H9 (cell line): ENCODE data around the gene OLA1. TPM values are rescaled to one million over a fixed set of nuclear protein-coding genes. Genes with fewer than 3 reads are reported as not detected.

Source experiments
- DNase-seq: peaks from one replicate; pipeline ENCODE4 v3.0.0-alpha.2; 2017
- H2AFZ ChIP-seq: one replicate; pipeline ENCODE4 v1.6.1; 2013; ENCODE audit warnings: mild to moderate bottlenecking, low read length, control low read depth, moderate library complexity
- H2AK5ac ChIP-seq: 2 replicates; pipeline ENCODE4 v1.6.1; 2013; ENCODE audit warnings: low read length, control low read depth, mixed read lengths; ENCODE audit not compliant: insufficient read length
- H2BK120ac ChIP-seq: one replicate; pipeline ENCODE4 v1.6.1; 2013; ENCODE audit warnings: low read depth, mild to moderate bottlenecking, low read length, control low read depth, inconsistent platforms; ENCODE audit not compliant: poor library complexity, severe bottlenecking
- H2BK12ac ChIP-seq: 2 replicates; pipeline ENCODE4 v1.6.1; 2013; ENCODE audit warnings: low read length, control low read depth, mixed read lengths, low read depth; ENCODE audit not compliant: insufficient read length
- H2BK15ac ChIP-seq: 2 replicates; pipeline ENCODE4 v1.6.1; 2013; ENCODE audit warnings: low read depth, low read length, control low read depth
- H2BK20ac ChIP-seq: one replicate; pipeline ENCODE4 v1.6.1; 2013; ENCODE audit warnings: low read depth, mild to moderate bottlenecking, low read length, control low read depth, inconsistent platforms; ENCODE audit not compliant: poor library complexity, severe bottlenecking
- H2BK5ac ChIP-seq: 2 replicates; pipeline ENCODE4 v1.6.1; 2013; ENCODE audit warnings: low read length, control low read depth, mixed read lengths; ENCODE audit not compliant: insufficient read length
- H3K14ac ChIP-seq: 2 replicates; pipeline ENCODE4 v1.6.1; 2013; ENCODE audit warnings: low read length, control low read depth; ENCODE audit not compliant: insufficient read depth
- H3K18ac ChIP-seq: 2 replicates; pipeline ENCODE4 v1.6.1; 2013; ENCODE audit warnings: low read depth, mild to moderate bottlenecking, mixed read lengths, low read length, control low read depth; ENCODE audit not compliant: insufficient read length
- H3K23ac ChIP-seq: 2 replicates; pipeline ENCODE4 v1.6.1; 2013; ENCODE audit warnings: low read length, control low read depth, mixed read lengths, low read depth; ENCODE audit not compliant: insufficient read length
- H3K23me2 ChIP-seq: 2 replicates; pipeline ENCODE4 v1.6.1; 2013; ENCODE audit warnings: low read depth, mild to moderate bottlenecking, mixed read lengths, low read length, control low read depth; ENCODE audit not compliant: insufficient read length, poor library complexity, severe bottlenecking
- H3K27ac ChIP-seq: 2 replicates; pipeline ENCODE4 v1.5.1; 2013; ENCODE audit warnings: low read length, control low read depth, mixed read lengths, low read depth; ENCODE audit not compliant: insufficient read length
- H3K27me3 ChIP-seq: 2 replicates; pipeline ENCODE4 v1.6.1; 2013; ENCODE audit warnings: low read length, control low read depth, inconsistent platforms; ENCODE audit not compliant: insufficient read depth
- H3K4ac ChIP-seq: 2 replicates; pipeline ENCODE4 v1.6.1; 2013; ENCODE audit warnings: low read depth, mild to moderate bottlenecking, control low read depth, inconsistent platforms, low read length, moderate library complexity
- H3K4me1 ChIP-seq: 2 replicates; pipeline ENCODE4 v1.6.1; 2013; ENCODE audit warnings: low read length, control low read depth, inconsistent platforms; ENCODE audit not compliant: insufficient read depth
- H3K4me2 ChIP-seq: 2 replicates; pipeline ENCODE4 v1.6.1; 2013; ENCODE audit warnings: low read length, control low read depth, mixed read lengths; ENCODE audit not compliant: insufficient read length, insufficient read depth
- H3K56ac ChIP-seq: 2 replicates; pipeline ENCODE4 v1.6.1; 2013; ENCODE audit warnings: low read depth, mild to moderate bottlenecking, mixed read lengths, low read length, control low read depth; ENCODE audit not compliant: insufficient read length
- H3K79me1 ChIP-seq: 2 replicates; pipeline ENCODE4 v1.6.1; 2013; ENCODE audit warnings: low read depth, mild to moderate bottlenecking, moderate library complexity, low read length, control low read depth, inconsistent platforms; ENCODE audit not compliant: insufficient read depth, poor library complexity, severe bottlenecking
- H3K79me2 ChIP-seq: 2 replicates; pipeline ENCODE4 v1.6.1; 2013; ENCODE audit warnings: low read length, control low read depth, inconsistent platforms; ENCODE audit not compliant: insufficient read depth
- H3K9ac ChIP-seq: 2 replicates; pipeline ENCODE4 v1.6.1; 2013; ENCODE audit warnings: low read length, control low read depth, mixed read lengths; ENCODE audit not compliant: insufficient read length; ENCODE audit errors: extremely low read depth
- H3K9me3 ChIP-seq: one replicate; pipeline ENCODE4 v1.6.1; 2013; ENCODE audit warnings: low read depth, low read length, inconsistent platforms; ENCODE audit not compliant: control insufficient read depth
- H3T11ph ChIP-seq: one replicate; pipeline ENCODE4 v1.6.1; 2013; ENCODE audit warnings: mild to moderate bottlenecking, low read length, control low read depth, inconsistent platforms
- H4K20me1 ChIP-seq: one replicate; pipeline ENCODE4 v1.6.1; 2013; ENCODE audit not compliant: control insufficient read depth, insufficient read length, insufficient read depth
- H4K5ac ChIP-seq: 2 replicates; pipeline ENCODE4 v1.6.1; 2013; ENCODE audit warnings: low read depth, mild to moderate bottlenecking, mixed read lengths, low read length, control low read depth; ENCODE audit not compliant: insufficient read length
- H4K8ac ChIP-seq: replicated peaks from 2 replicates; pipeline ENCODE4 v1.6.1; 2013; ENCODE audit warnings: low read length, control low read depth, mixed read lengths, low read depth; ENCODE audit not compliant: insufficient read length
- H4K91ac ChIP-seq: 2 replicates; pipeline ENCODE4 v1.6.1; 2013; ENCODE audit warnings: low read depth, mild to moderate bottlenecking, moderate library complexity, mixed read lengths, low read length, control low read depth; ENCODE audit not compliant: insufficient read length
- H3K27ac Mint-ChIP-seq, 3 experiments: 2 replicates in 2 of 3; 3 replicates in 1 of 3; pipeline ENCODE4 v1.8.0; 2020 to 2021; ENCODE audit warnings: mixed read lengths in 3 of 3, mild to moderate bottlenecking in 1 of 3, moderate library complexity in 1 of 3
- H3K27me3 Mint-ChIP-seq: 2 replicates; pipeline ENCODE4 v1.8.0; 2021; ENCODE audit warnings: low read depth, mild to moderate bottlenecking, moderate library complexity, mixed read lengths
- H3K36me3 Mint-ChIP-seq, 3 experiments: 2 replicates in 2 of 3; 3 replicates in 1 of 3; pipeline ENCODE4 v1.8.0; 2020 to 2021; ENCODE audit warnings: low read depth in 3 of 3, mixed read lengths in 3 of 3; ENCODE audit not compliant: insufficient read depth in 1 of 3
- H3K4me1 Mint-ChIP-seq, 2 experiments: 2 replicates each; pipeline ENCODE4 v1.8.0; 2020; ENCODE audit warnings: mixed read lengths in 2 of 2
- H3K4me3 Mint-ChIP-seq, 2 experiments: 2 replicates in 1 of 2; 3 replicates in 1 of 2; pipeline ENCODE4 v1.8.0; 2020 to 2021; ENCODE audit warnings: mild to moderate bottlenecking in 2 of 2, mixed read lengths in 2 of 2, moderate library complexity in 1 of 2
- H3K9me3 Mint-ChIP-seq, 2 experiments: 2 replicates in 1 of 2; 3 replicates in 1 of 2; pipeline ENCODE4 v1.8.0; 2020; ENCODE audit warnings: mild to moderate bottlenecking in 2 of 2, mixed read lengths in 2 of 2, moderate library complexity in 1 of 2
- WGBS: extraction: QIAGEN DNeasy Blood & Tissue Kit; methylation state at CpG from one replicate; pipeline ENCODE4 v1.1.7; 2013; ENCODE audit warnings: missing lambda C conversion rate, low lambda C conversion rate, mixed read lengths; ENCODE audit not compliant: insufficient read length; ENCODE audit errors: extremely low coverage; 5-methylcytosine and 5-hydroxymethylcytosine counted together
- total RNA-seq: library from RNA; stranded (reverse); gene quantifications from 2 replicates; pipeline ENCODE4 v1.2.1, GENCODE V29; 2021
- TF ChIP-seq, protein P1 (sequence below): fragments of 200-600 bp; sonication (generic); conservative IDR thresholded peaks from 3 replicates; pipeline ENCODE4 v1.8.0; 2021; ENCODE audit warnings: antibody characterized with exemption, mild to moderate bottlenecking

The OLA1 gene
- total RNA-seq, 1 experiment from 2014 or later: 133 TPM

DNA sequence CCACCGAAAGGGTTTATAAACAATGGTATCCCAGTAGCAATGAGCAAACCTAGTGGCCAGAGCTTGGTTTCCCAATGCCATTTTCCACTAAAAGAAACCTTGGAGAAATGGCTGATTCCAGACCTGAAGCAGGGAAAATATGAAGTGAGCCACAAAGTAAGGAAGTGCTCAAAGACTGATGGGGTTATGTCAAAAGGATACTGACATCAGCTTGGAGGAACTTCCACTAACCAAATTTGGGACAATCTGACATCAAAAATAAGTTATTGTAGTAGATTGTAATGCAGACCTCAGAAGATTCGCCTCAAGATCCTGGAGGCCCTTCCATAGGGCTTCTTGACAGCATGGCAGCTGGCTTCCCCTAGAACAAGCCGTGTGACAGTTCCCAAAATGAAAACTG lies 203.8 kb downstream of the OLA1 start:
- Histone ChIP-seq H4K5ac (no peak overlapping the region), H2BK5ac (no peak overlapping the region), H3K4me1 (no peaks in the 10 kb centered on the region; the same call in 1 of the 2 replicates), H2AK5ac (no peak overlapping the region), H4K20me1 (no peaks in the 10 kb centered on the region), H2AFZ (no peak overlapping the region), H3K23ac (no peak overlapping the region), H2BK12ac (no peak overlapping the region), H3K27me3 (no peaks in the 10 kb centered on the region), H3K79me2 (no peaks in the 10 kb centered on the region), H3K4ac (no peak overlapping the region), H3K9me3 (no peaks in the 10 kb centered on the region), H3K18ac (no peak overlapping the region), H3K14ac (no peak overlapping the region), H3K23me2 (no peaks in the 10 kb centered on the region), H3K4me2 (no peak overlapping the region), H4K8ac (no peak overlapping the region), H3K79me1 (no peaks in the 10 kb centered on the region), H3T11ph (no peak overlapping the region), H3K9ac (no peak overlapping the region), H3K56ac (no peak overlapping the region), H4K91ac (no peak overlapping the region), H3K27ac (no peak overlapping the region), H2BK120ac (no peak overlapping the region), H2BK15ac (no peak overlapping the region), H2BK20ac (no peak overlapping the region)
- no peak for DNase-seq
- Mint-ChIP-seq H3K4me1 (peaks cover 14 to 20% of the 10 kb centered on the region in 2 experiments), H3K9me3 (peaks cover 0 to 8% of the 10 kb centered on the region in 2 experiments; a peak in 3 of 5 replicates), H3K36me3 (no peaks in the 10 kb centered on the region; a peak in 1 of 7 replicates), H3K27ac (no peak overlapping the region), H3K27me3 (no peaks in the 10 kb centered on the region), H3K4me3 (no peak overlapping the region)
- WGBS: no CpG with 5 or more reads among the region's 3 CpGs
- TF ChIP-seq, protein P1, sequence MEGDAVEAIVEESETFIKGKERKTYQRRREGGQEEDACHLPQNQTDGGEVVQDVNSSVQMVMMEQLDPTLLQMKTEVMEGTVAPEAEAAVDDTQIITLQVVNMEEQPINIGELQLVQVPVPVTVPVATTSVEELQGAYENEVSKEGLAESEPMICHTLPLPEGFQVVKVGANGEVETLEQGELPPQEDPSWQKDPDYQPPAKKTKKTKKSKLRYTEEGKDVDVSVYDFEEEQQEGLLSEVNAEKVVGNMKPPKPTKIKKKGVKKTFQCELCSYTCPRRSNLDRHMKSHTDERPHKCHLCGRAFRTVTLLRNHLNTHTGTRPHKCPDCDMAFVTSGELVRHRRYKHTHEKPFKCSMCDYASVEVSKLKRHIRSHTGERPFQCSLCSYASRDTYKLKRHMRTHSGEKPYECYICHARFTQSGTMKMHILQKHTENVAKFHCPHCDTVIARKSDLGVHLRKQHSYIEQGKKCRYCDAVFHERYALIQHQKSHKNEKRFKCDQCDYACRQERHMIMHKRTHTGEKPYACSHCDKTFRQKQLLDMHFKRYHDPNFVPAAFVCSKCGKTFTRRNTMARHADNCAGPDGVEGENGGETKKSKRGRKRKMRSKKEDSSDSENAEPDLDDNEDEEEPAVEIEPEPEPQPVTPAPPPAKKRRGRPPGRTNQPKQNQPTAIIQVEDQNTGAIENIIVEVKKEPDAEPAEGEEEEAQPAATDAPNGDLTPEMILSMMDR: no peak
